ENCODE data around the gene BCKDK. TPM values are rescaled to one million over a fixed set of nuclear protein-coding genes. Genes with fewer than 3 reads are reported as not detected.
"Not testable (repeated sequence)": the region's sequence is repeated elsewhere in the genome, so short reads cannot be mapped to it uniquely, and the experiment has no call there.

The BCKDK gene
- total RNA-seq, 1 donor from 2014 or later = 44.5 TPM

- peak; percentile 92 for DNase-seq (ENCODE audit: low read depth)
Observed at GRCh38 chr16:31142109-31143010, 34.2 kb downstream of the BCKDK start.

- DNase-seq (ENCODE audit: low read depth) = no peak
Observed at GRCh38 chr16:31143011-31143693, 35.0 kb downstream of the BCKDK start.

GRCh38 chr16:31143694-31144148 is 35.5 kb downstream of the BCKDK start:
- no peak for DNase-seq (ENCODE audit: low read depth)

- not testable (repeated sequence) for DNase-seq (ENCODE audit: low read depth)
Observed at GRCh38 chr16:31144418-31144817, 36.2 kb downstream of the BCKDK start.

GRCh38 chr16:31145398-31145990 is 37.3 kb downstream of the BCKDK start:
- no peak for DNase-seq (ENCODE audit: low read depth)

- no peak for DNase-seq (ENCODE audit: low read depth)
Observed at GRCh38 chr16:31147574-31147973, 39.4 kb downstream of the BCKDK start.

GRCh38 chr16:31148281-31148728 is 40.1 kb downstream of the BCKDK start:
- no peak for DNase-seq (ENCODE audit: low read depth)

- no peak for DNase-seq (ENCODE audit: low read depth)
Observed at GRCh38 chr16:31148896-31149295, 40.7 kb downstream of the BCKDK start.

- no peak for DNase-seq (ENCODE audit: low read depth)
Observed at GRCh38 chr16:31149332-31149731, 41.1 kb downstream of the BCKDK start.

- no peak for DNase-seq (ENCODE audit: low read depth)
Observed at GRCh38 chr16:31149894-31150890, 42.0 kb downstream of the BCKDK start, which contains the start of gene PRSS36. PRSS36 (minus strand) TSS chr16:31150066; CDS start chr16:31150035, 31 bp downstream.

GRCh38 chr16:31150976-31151375 is 42.8 kb downstream of the BCKDK start:
- not testable (repeated sequence) for DNase-seq (ENCODE audit: low read depth)

GRCh38 chr16:31157136-31157535 is 49.0 kb downstream of the BCKDK start:
- no peak for DNase-seq (ENCODE audit: low read depth)

Other genes with a start within 250 kb of the BCKDK start
- gene BCL7C, start 214.3 kb upstream of the BCKDK start, total RNA-seq = 21.7 and 29.0 TPM in 2 replicates
- gene CTF1, start 211.8 kb upstream of the BCKDK start, total RNA-seq = 2.1 and 4.7 TPM in 2 replicates
- 25.7 and 34.3 TPM in 2 replicates for gene FBXL19, start 184.8 kb upstream of the BCKDK start, total RNA-seq
- 32.5 and 51.4 TPM in 2 replicates for gene ORAI3, start 159.3 kb upstream of the BCKDK start, total RNA-seq
- gene SETD1A, start 150.6 kb upstream of the BCKDK start, total RNA-seq = 1.0 and 7.6 TPM in 2 replicates
- gene HSD3B7, start 123.2 kb upstream of the BCKDK start, total RNA-seq = 49.9 and 82.7 TPM in 2 replicates
- 0.80 TPM in 1 of 2 replicates, not detected in the other for gene STX1B, start 97.7 kb upstream of the BCKDK start, total RNA-seq
- gene STX4, start 74.8 kb upstream of the BCKDK start, total RNA-seq = 24.5 and 35.0 TPM in 2 replicates
- 7.7 and 9.0 TPM in 2 replicates for gene ZNF668, start 34.1 kb upstream of the BCKDK start, total RNA-seq
- gene ZNF646, start 34.0 kb upstream of the BCKDK start, total RNA-seq = 6.6 and 22.4 TPM in 2 replicates
- gene PRSS53, start 19.4 kb upstream of the BCKDK start, total RNA-seq = 0.52 and 1.9 TPM in 2 replicates
- 89.1 and 128 TPM in 2 replicates for gene VKORC1, start 13.6 kb upstream of the BCKDK start, total RNA-seq
- 33.5 and 45.1 TPM in 2 replicates for gene KAT8, start 9.3 kb downstream of the BCKDK start, total RNA-seq
- 3.8 and 17.7 TPM in 2 replicates for gene PRSS8, start 27.3 kb downstream of the BCKDK start, total RNA-seq
- gene PRSS36, start 41.7 kb downstream of the BCKDK start, total RNA-seq = 0.55 and 2.3 TPM in 2 replicates
- gene FUS, start 71.8 kb downstream of the BCKDK start, total RNA-seq = 39.8 and 72.4 TPM in 2 replicates
- gene PYCARD, start 94.4 kb downstream of the BCKDK start, total RNA-seq = 19.9 and 99.7 TPM in 2 replicates
- not detected in 2 replicates for gene TRIM72, start 105.7 kb downstream of the BCKDK start, total RNA-seq
- not detected in 2 replicates for gene PYDC1, start 108.7 kb downstream of the BCKDK start, total RNA-seq
- 0.30 and 0.35 TPM in 2 replicates for gene ITGAM, start 151.6 kb downstream of the BCKDK start, total RNA-seq
- 0.05 and 0.17 TPM in 2 replicates for gene ITGAX, start 246.8 kb downstream of the BCKDK start, total RNA-seq

All from renal cortical epithelial cell (primary cell).